Lung (tissue), 14 donors: ENCODE data around the gene USP17L21. TPM values are rescaled to one million over a fixed set of nuclear protein-coding genes. Genes with fewer than 3 reads are reported as not detected.
"Not testable (repeated sequence)": the region's sequence is repeated elsewhere in the genome, so short reads cannot be mapped to it uniquely, and the experiment has no call there.

Experiments
- ATAC-seq: fragments of 200-7000 bp; cut with Tn5 transposase; one replicate; pipeline ENCODE4 v1.9.1; 2020; ENCODE audit warnings: moderate number of reproducible peaks; ENCODE audit not compliant: insufficient read depth, low FRiP score
- DNase-seq, 3 donors: peaks; one replicate each; pipeline ENCODE4 v3.0.0-alpha.2; 2013 to 2017
- H3K27ac ChIP-seq, 2 donors: one replicate each; pipeline ENCODE4 v1.5.1; 2013; ENCODE audit warnings: mild to moderate bottlenecking in 2 of 2, moderate library complexity in 2 of 2, control low read depth in 1 of 2, inconsistent platforms in 1 of 2, low read depth in 1 of 2, low read length in 1 of 2
- H3K27me3 ChIP-seq, 3 donors: one replicate each; pipeline ENCODE4 v1.5.1; 2013; ENCODE audit warnings: low read length in 2 of 3; ENCODE audit not compliant: control insufficient read depth in 3 of 3, insufficient read depth in 3 of 3
- H3K36me3 ChIP-seq, 4 donors: one replicate each; pipeline ENCODE4 v1.5.1; 2013; ENCODE audit warnings: low read length in 4 of 4, mild to moderate bottlenecking in 1 of 4, moderate library complexity in 1 of 4; ENCODE audit not compliant: control insufficient read depth in 4 of 4, insufficient read depth in 4 of 4
- H3K4me1 ChIP-seq, 5 donors: one replicate each; pipeline ENCODE4 v1.5.1; 2013; ENCODE audit warnings: low read length in 5 of 5, mild to moderate bottlenecking in 2 of 5, moderate library complexity in 1 of 5; ENCODE audit not compliant: control insufficient read depth in 5 of 5, insufficient read depth in 5 of 5
- H3K4me3 ChIP-seq: one replicate; pipeline ENCODE4 v1.5.1; 2013; ENCODE audit warnings: mild to moderate bottlenecking, control low read depth, moderate library complexity
- H3K9ac ChIP-seq, 2 donors: one replicate each; pipeline ENCODE4 v1.5.1; 2013; ENCODE audit warnings: low read length in 2 of 2, control low read depth in 1 of 2; ENCODE audit not compliant: insufficient read depth in 1 of 2
- H3K9me3 ChIP-seq, 4 donors: one replicate each; pipeline ENCODE4 v1.5.1; 2013; ENCODE audit warnings: low read length in 3 of 4, mild to moderate bottlenecking in 1 of 4, moderate library complexity in 1 of 4; ENCODE audit not compliant: control insufficient read depth in 4 of 4, insufficient read depth in 3 of 4
- WGBS, 2 donors: extraction: QIAGEN DNeasy Blood & Tissue Kit; methylation state at CpG; one replicate each; pipeline ENCODE4 v1.1.7; 2013; 5-methylcytosine and 5-hydroxymethylcytosine counted together
- long read RNA-seq, 5 donors: transcript quantifications; one replicate each; lab custom pipeline, GENCODE V29; 2026
- polyA plus RNA-seq, 2 donors: library from polyadenylated mRNA; stranded (reverse); fragments of 200-250 nt; gene quantifications; one replicate each; pipeline ENCODE4 v1.2.1, GENCODE V29; 2013
- total RNA-seq, 2 donors: library from RNA; depleted of rRNA in 1 of 2; stranded (reverse); fragments of >200 nt in 1 of 2; gene quantifications; one replicate each; pipeline ENCODE4 v1.2.1, GENCODE V29; 2014 to 2021
- donor health status: Bipolar disorder and iron deficiency.
- donor health status: healthy.
- donor health status: DM: yes; HTN: yes; CAD: no.

Gene USP17L21
- total RNA-seq (not detected), polyA plus RNA-seq (not detected)
- long read RNA-seq, donor 1, result 0 reads
- long read RNA-seq, donor 2, result 0 reads
- long read RNA-seq, donor 3, result 0 reads
- long read RNA-seq, donor 4, result 0 reads
- long read RNA-seq, donor 5, result 0 reads

GRCh38 chr4:9262572-9262971, at the start of gene USP17L21:
TSS of gene USP17L21 (plus strand) at chr4:9262872. CDS start at chr4:9262872, 0 bp downstream.
- not testable (repeated sequence) for H3K4me3 ChIP-seq, H3K27me3 ChIP-seq, H3K4me1 ChIP-seq, H3K36me3 ChIP-seq, H3K9ac ChIP-seq, H3K27ac ChIP-seq, ATAC-seq, H3K9me3 ChIP-seq, DNase-seq
- no CpG with 5 or more reads among the region's 13 CpGs for WGBS, 2 donors

- H3K4me1 ChIP-seq, H3K36me3 ChIP-seq, H3K9me3 ChIP-seq, H3K27ac ChIP-seq, H3K9ac ChIP-seq, ATAC-seq, DNase-seq, H3K27me3 ChIP-seq, H3K4me3 ChIP-seq: not testable (repeated sequence)
- 76 to 84% methylated on average over 11 of the region's 14 CpGs for WGBS, 2 donors
These were observed 48.0 kb upstream of the USP17L21 start for GRCh38 chr4:9214701-9215100.

- H3K27ac ChIP-seq, H3K36me3 ChIP-seq, ATAC-seq, H3K27me3 ChIP-seq, H3K4me1 ChIP-seq, H3K9ac ChIP-seq, DNase-seq, H3K4me3 ChIP-seq, H3K9me3 ChIP-seq: not testable (repeated sequence)
- WGBS, 2 donors, result no CpG with 5 or more reads among the region's 14 CpGs
These were observed 47.6 kb upstream of the USP17L21 start, which contains the start of gene USP17L11 for GRCh38 chr4:9215105-9215504. TSS of gene USP17L11 (plus strand) at chr4:9215405. CDS start at chr4:9215405, 0 bp downstream.

GRCh38 chr4:9219852-9220251, 42.8 kb upstream of the USP17L21 start, which contains the start of gene USP17L12:
TSS of gene USP17L12 (plus strand) at chr4:9220152. CDS start at chr4:9220152, 0 bp downstream.
- H3K27me3 ChIP-seq, H3K4me3 ChIP-seq, ATAC-seq, H3K4me1 ChIP-seq, H3K9me3 ChIP-seq, H3K27ac ChIP-seq, H3K36me3 ChIP-seq, H3K9ac ChIP-seq, DNase-seq: not testable (repeated sequence)
- no CpG with 5 or more reads among the region's 13 CpGs for WGBS, 2 donors

- not testable (repeated sequence) for H3K27ac ChIP-seq, H3K27me3 ChIP-seq, DNase-seq, H3K9me3 ChIP-seq, H3K36me3 ChIP-seq, H3K9ac ChIP-seq, ATAC-seq, H3K4me3 ChIP-seq, H3K4me1 ChIP-seq
- WGBS, 2 donors, result no CpG with 5 or more reads among the region's 14 CpGs
These were observed 38.1 kb upstream of the USP17L21 start, which contains the start of gene USP17L13 for GRCh38 chr4:9224596-9224995. TSS of gene USP17L13 (plus strand) at chr4:9224896. CDS start at chr4:9224896, 0 bp downstream.

- ATAC-seq, H3K9ac ChIP-seq, H3K4me3 ChIP-seq, H3K27ac ChIP-seq, H3K27me3 ChIP-seq, DNase-seq, H3K9me3 ChIP-seq, H3K36me3 ChIP-seq, H3K4me1 ChIP-seq: not testable (repeated sequence)
- WGBS, 2 donors, result 81 to 90% methylated on average over 5 of the region's 8 CpGs
These were observed 32.4 kb upstream of the USP17L21 start for GRCh38 chr4:9230249-9230648.

- H3K4me3 ChIP-seq, ATAC-seq, H3K27me3 ChIP-seq, H3K36me3 ChIP-seq, DNase-seq, H3K27ac ChIP-seq, H3K4me1 ChIP-seq, H3K9me3 ChIP-seq, H3K9ac ChIP-seq: not testable (repeated sequence)
- no CpG with 5 or more reads among the region's 15 CpGs for WGBS, 2 donors
These were observed 28.6 kb upstream of the USP17L21 start, which contains the start of gene USP17L15 for GRCh38 chr4:9234085-9234484. TSS of gene USP17L15 (plus strand) at chr4:9234385. CDS start at chr4:9234385, 0 bp downstream.

- not testable (repeated sequence) for DNase-seq, ATAC-seq, H3K4me3 ChIP-seq, H3K9ac ChIP-seq, H3K36me3 ChIP-seq, H3K4me1 ChIP-seq, H3K9me3 ChIP-seq, H3K27ac ChIP-seq, H3K27me3 ChIP-seq
- 72 to 83% methylated on average over 9 to 11 of the region's 12 CpGs for WGBS, 2 donors
These were observed 24.2 kb upstream of the USP17L21 start for GRCh38 chr4:9238461-9238860.
